ENCODE measurements around the gene LLGL2.

Gene LLGL2

DNA sequence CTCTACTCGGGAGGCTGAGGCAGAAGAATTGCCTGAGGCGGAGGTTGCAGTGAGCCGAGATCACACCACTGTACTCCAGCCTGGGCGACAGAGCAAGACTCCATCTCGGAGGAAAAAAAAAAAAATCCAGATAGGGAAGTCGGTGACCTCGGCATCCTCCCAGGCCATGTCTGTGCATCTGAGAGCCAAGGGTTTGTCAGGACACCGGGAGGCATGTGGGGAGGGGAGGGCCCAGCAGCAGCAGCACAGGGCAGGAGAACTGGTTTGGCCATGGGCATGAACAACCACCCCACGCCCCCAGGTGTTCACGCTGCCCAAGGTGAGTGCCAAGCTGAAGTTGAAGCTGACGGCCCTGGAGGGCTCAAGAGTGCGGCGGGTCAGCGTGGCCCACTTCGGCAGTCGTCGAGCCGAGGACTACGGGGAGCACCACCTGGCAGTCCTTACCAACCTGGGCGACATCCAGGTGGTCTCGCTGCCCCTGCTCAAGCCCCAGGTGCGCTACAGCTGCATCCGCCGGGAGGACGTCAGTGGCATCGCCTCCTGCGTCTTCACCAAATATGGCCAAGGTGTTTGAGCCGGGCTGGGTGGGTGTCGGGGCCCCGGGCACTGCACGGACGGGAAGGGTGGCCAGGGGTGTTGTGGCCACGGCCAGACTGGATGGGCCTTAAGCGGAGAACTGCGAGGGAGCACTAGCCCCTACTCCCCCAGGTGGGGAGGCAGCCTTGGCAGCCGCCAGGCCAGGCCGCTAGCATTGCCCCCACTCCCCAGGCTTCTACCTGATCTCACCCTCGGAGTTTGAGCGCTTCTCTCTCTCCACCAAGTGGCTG, 47.4 kb downstream of the LLGL2 start:
- H3K4me3 ChIP-seq (ENCODE audit: low read length), result no peak overlapping the region
- H3K9me3 ChIP-seq (ENCODE audit: insufficient read depth, low read length), result no peaks in the 10 kb centered on the region
- H4K20me1 ChIP-seq (ENCODE audit: insufficient read depth, low read length), result no peaks in the 10 kb centered on the region
- no peak overlapping the region for H3K9ac ChIP-seq (ENCODE audit: low read length)
- no peak overlapping the region for H3K27ac ChIP-seq (ENCODE audit: low read length)
- no peak overlapping the region for H3K4me2 ChIP-seq (ENCODE audit: low read length)
- no peaks in the 10 kb centered on the region for H3K27me3 ChIP-seq (ENCODE audit: low read depth, low read length)
- H2AFZ ChIP-seq (ENCODE audit: low read depth, low read length), result no peak overlapping the region
- H3K36me3 ChIP-seq (replicated peaks; ENCODE audit: low read depth, low read length), result no peaks in the 10 kb centered on the region
- H3K79me2 ChIP-seq (ENCODE audit: low read length), result peaks cover 4% of the 10 kb centered on the region; the same call in 1 of the 2 replicates
- peaks cover 18% of the 10 kb centered on the region for H3K4me1 ChIP-seq (ENCODE audit: low read length)
- no peak for TF ChIP-seq EZH2phosphoT487 (IDR thresholded peaks at IDR 0.05; ENCODE audit: low read depth)
- TF ChIP-seq, protein P1, sequence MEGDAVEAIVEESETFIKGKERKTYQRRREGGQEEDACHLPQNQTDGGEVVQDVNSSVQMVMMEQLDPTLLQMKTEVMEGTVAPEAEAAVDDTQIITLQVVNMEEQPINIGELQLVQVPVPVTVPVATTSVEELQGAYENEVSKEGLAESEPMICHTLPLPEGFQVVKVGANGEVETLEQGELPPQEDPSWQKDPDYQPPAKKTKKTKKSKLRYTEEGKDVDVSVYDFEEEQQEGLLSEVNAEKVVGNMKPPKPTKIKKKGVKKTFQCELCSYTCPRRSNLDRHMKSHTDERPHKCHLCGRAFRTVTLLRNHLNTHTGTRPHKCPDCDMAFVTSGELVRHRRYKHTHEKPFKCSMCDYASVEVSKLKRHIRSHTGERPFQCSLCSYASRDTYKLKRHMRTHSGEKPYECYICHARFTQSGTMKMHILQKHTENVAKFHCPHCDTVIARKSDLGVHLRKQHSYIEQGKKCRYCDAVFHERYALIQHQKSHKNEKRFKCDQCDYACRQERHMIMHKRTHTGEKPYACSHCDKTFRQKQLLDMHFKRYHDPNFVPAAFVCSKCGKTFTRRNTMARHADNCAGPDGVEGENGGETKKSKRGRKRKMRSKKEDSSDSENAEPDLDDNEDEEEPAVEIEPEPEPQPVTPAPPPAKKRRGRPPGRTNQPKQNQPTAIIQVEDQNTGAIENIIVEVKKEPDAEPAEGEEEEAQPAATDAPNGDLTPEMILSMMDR (IDR thresholded peaks at IDR 0.05; ENCODE audit: low read depth, low read length), result no peak

DNA sequence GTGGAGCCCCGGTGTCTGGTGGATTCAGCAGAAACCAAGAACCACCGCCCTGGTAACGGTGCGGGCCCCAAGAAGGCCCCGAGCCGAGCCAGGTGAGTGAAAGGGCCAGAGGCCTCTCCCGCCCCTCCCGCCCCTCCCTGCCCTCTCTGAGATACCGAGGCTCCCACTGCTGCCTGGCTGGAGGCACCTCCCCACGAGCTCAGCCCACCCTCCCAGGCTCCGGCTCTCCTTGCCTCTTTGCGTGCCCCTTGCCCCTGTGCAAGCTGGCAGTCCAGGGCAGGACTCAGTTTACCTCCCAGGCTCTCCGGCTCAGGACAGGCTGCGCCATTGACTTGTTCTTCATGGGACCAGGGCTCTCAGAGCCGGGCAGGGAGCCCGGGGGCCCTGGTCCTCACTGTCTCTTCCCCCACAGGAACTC, 48.1 kb downstream of the LLGL2 start:
- H3K27me3 ChIP-seq (ENCODE audit: low read depth, low read length), result no peaks in the 10 kb centered on the region
- no peaks in the 10 kb centered on the region for H3K9me3 ChIP-seq (ENCODE audit: insufficient read depth, low read length)
- H3K27ac ChIP-seq (ENCODE audit: low read length), result no peak overlapping the region
- H2AFZ ChIP-seq (ENCODE audit: low read depth, low read length), result no peak overlapping the region
- peaks cover 4% of the 10 kb centered on the region; the same call in 1 of the 2 replicates for H3K79me2 ChIP-seq (ENCODE audit: low read length)
- no peaks in the 10 kb centered on the region for H4K20me1 ChIP-seq (ENCODE audit: insufficient read depth, low read length)
- H3K4me1 ChIP-seq (ENCODE audit: low read length), result peaks cover 18% of the 10 kb centered on the region
- no peaks in the 10 kb centered on the region for H3K36me3 ChIP-seq (replicated peaks; ENCODE audit: low read depth, low read length)
- H3K9ac ChIP-seq (ENCODE audit: low read length), result no peak overlapping the region
- TF ChIP-seq, protein P1 (IDR thresholded peaks at IDR 0.05; ENCODE audit: low read depth, low read length), result no peak
- TF ChIP-seq EZH2phosphoT487 (IDR thresholded peaks at IDR 0.05; ENCODE audit: low read depth), result no peak
- H3K4me3 ChIP-seq (ENCODE audit: low read length), result no peak overlapping the region
- no peak overlapping the region for H3K4me2 ChIP-seq (ENCODE audit: low read length)

- no peaks in the 10 kb centered on the region for H4K20me1 ChIP-seq (ENCODE audit: insufficient read depth, low read length)
- TF ChIP-seq, protein P1 (IDR thresholded peaks at IDR 0.05; ENCODE audit: low read depth, low read length), result no peak
- peaks cover 18% of the 10 kb centered on the region for H3K4me1 ChIP-seq (ENCODE audit: low read length)
- H2AFZ ChIP-seq (ENCODE audit: low read depth, low read length), result no peak overlapping the region
- H3K4me2 ChIP-seq (ENCODE audit: low read length), result no peak overlapping the region
- H3K27me3 ChIP-seq (ENCODE audit: low read depth, low read length), result no peaks in the 10 kb centered on the region
- H3K79me2 ChIP-seq (ENCODE audit: low read length), result peaks cover 4% of the 10 kb centered on the region; the same call in 1 of the 2 replicates
- no peaks in the 10 kb centered on the region for H3K36me3 ChIP-seq (replicated peaks; ENCODE audit: low read depth, low read length)
- H3K4me3 ChIP-seq (ENCODE audit: low read length), result no peak overlapping the region
- H3K9ac ChIP-seq (ENCODE audit: low read length), result no peak overlapping the region
- no peaks in the 10 kb centered on the region for H3K9me3 ChIP-seq (ENCODE audit: insufficient read depth, low read length)
- H3K27ac ChIP-seq (ENCODE audit: low read length), result no peak overlapping the region
Measured at GRCh38 chr17:75573994-75574393, 48.5 kb downstream of the LLGL2 start.

DNA sequence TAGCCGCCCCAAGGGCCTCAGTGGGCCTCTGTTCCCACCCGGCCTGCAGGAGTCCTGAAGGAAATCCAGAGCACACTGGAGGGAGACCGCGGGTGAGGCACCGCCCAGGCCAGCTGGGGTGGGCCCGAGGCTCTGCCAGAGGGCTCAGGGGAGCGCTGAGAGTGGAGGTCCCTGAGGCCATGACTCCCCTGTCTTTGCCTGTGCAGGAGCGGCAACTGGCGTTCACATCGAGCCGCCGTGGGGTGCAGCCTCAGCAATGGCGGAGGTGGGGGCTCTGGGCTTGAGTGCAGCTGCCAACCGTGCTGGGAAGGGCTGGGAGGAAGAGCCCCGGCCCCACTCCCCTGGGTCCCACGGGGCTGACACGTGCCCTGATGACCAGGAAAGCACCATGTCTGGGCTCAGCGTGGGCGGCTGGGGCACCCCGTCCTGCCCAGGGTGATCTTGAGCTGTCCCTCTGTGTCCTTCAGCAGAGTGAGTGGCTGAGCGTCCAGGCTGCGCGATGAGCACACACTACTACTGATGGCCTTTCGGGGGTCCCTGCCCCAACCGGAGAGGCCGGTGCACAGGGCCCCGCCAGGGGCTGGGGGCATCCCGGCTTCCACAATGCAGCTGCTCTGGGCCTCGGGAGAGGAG, 49.0 kb downstream of the LLGL2 start:
- TF ChIP-seq EZH2phosphoT487 (IDR thresholded peaks at IDR 0.05; ENCODE audit: low read depth), result no peak
- TF ChIP-seq, protein P1 (IDR thresholded peaks at IDR 0.05; ENCODE audit: low read depth, low read length), result no peak
- no peaks in the 10 kb centered on the region for H3K9me3 ChIP-seq (ENCODE audit: insufficient read depth, low read length)
- peaks cover 18% of the 10 kb centered on the region for H3K4me1 ChIP-seq (ENCODE audit: low read length)
- no peak overlapping the region for H3K4me2 ChIP-seq (ENCODE audit: low read length)
- no peaks in the 10 kb centered on the region for H4K20me1 ChIP-seq (ENCODE audit: insufficient read depth, low read length)
- no peak overlapping the region for H3K27ac ChIP-seq (ENCODE audit: low read length)
- H3K79me2 ChIP-seq (ENCODE audit: low read length), result peaks cover 4% of the 10 kb centered on the region; the same call in 1 of the 2 replicates
- H3K27me3 ChIP-seq (ENCODE audit: low read depth, low read length), result no peaks in the 10 kb centered on the region
- no peaks in the 10 kb centered on the region for H3K36me3 ChIP-seq (replicated peaks; ENCODE audit: low read depth, low read length)
- no peak overlapping the region for H3K9ac ChIP-seq (ENCODE audit: low read length)
- H3K4me3 ChIP-seq (ENCODE audit: low read length), result no peak overlapping the region
- H2AFZ ChIP-seq (ENCODE audit: low read depth, low read length), result no peak overlapping the region

Measured in OCI-LY3 (cell line).